Gastroesophageal sphincter (tissue), 3 donors: ENCODE data around the gene BMPR2.

Experiments
- CTCF ChIP-seq, 4 experiments: fragments of 200-600 bp in 2 of 4; fragments of 450-650 bp in 2 of 4; sonication (generic) in 1 of 4; IDR thresholded peaks; one replicate each; pipeline ENCODE4 v1.5.1; 2017 to 2019; ENCODE audit warnings: antibody characterized with exemption in 4 of 4, mild to moderate bottlenecking in 2 of 4, moderate library complexity in 2 of 4
- POLR2A ChIP-seq, 2 donors: fragments of 450-650 bp; IDR thresholded peaks; one replicate each; pipeline ENCODE4 v1.6.1; 2017; ENCODE audit warnings: antibody characterized with exemption in 2 of 2, mild to moderate bottlenecking in 2 of 2, moderate library complexity in 1 of 2

- no peak for TF ChIP-seq CTCF (IDR thresholded peaks at IDR 0.05)
- TF ChIP-seq POLR2A (IDR thresholded peaks at IDR 0.05): no peak
Observed at GRCh38 chr2:202479610-202480009, 103.5 kb downstream of the BMPR2 start.
